HepG2 (cell line): Measurements from ENCODE around the gene KLF7. TPM values are rescaled to one million over a fixed set of nuclear protein-coding genes. Genes with fewer than 3 reads are reported as not detected.

ENCODE experiments used
- ATAC-seq: fragments of 200-7000 bp; cut with Tn5 transposase; 3 replicates; pipeline ENCODE4 v1.9.1; 2020; ENCODE audit warnings: mild to moderate bottlenecking, moderate library complexity
- BruUV-seq: library from RNA; stranded (reverse); fragments of 400-500 nt; replicated peaks from 2 replicates; lab custom pipeline; 2021; lab: Mats Ljungman, UMichigan
- CTCF ChIA-PET: fragments of 300-600 bp; formaldehyde crosslinking; extraction: SDS; loops from one replicate; lab custom pipeline; 2021; ENCODE audit warnings: low total read pairs, inconsistent platforms, low intra/inter-chr PET ratio; lab: Yijun Ruan, JAX
- POLR2A ChIA-PET: fragments of 350-600 bp; sonication (Branson Sonifier 250); formaldehyde crosslinking; loops from one replicate; lab custom pipeline; 2020; ENCODE audit warnings: antibody characterized with exemption, inconsistent platforms; lab: Yijun Ruan, JAX
- DNase-seq: peaks from one replicate; pipeline ENCODE4 v3.0.0-alpha.2; 2015; ENCODE audit warnings: low spot score
- FAIRE-seq: peaks from 3 replicates; lab custom pipeline; 2011; peaks lifted over from hg19 to GRCh38; lab: Jason Lieb, UNC
- H2AFZ ChIP-seq: one replicate; pipeline ENCODE4 v1.6.1; 2011; ENCODE audit warnings: low read length, inconsistent platforms
- H3K27ac ChIP-seq: fragments of 300-600 bp; 3 replicates; pipeline ENCODE4 v1.8.0; 2011; ENCODE audit warnings: mixed run types, mild to moderate bottlenecking, mixed read lengths, low read length, inconsistent platforms; ENCODE audit not compliant: insufficient read depth; ENCODE audit errors: extremely low read length
- H3K27me3 ChIP-seq, 2 experiments: fragments of 200-600 bp in 1 of 2; 2 replicates in 1 of 2; 3 replicates in 1 of 2; pipeline versions ENCODE4 v1.6.0 to v1.8.0; 2011; ENCODE audit warnings: low read length in 2 of 2, mild to moderate bottlenecking in 2 of 2, moderate library complexity in 2 of 2, inconsistent platforms in 1 of 2; ENCODE audit not compliant: insufficient read depth in 2 of 2, control insufficient read depth in 1 of 2
- H3K36me3 ChIP-seq, 2 experiments: fragments of 200-600 bp in 1 of 2; replicated peaks in 1 of 2; 2 replicates in 1 of 2; 3 replicates in 1 of 2; pipeline versions ENCODE4 v1.5.1 to v1.8.0; 2011; ENCODE audit warnings: low read length in 2 of 2, inconsistent platforms in 1 of 2; ENCODE audit not compliant: insufficient read depth in 2 of 2, control insufficient read depth in 1 of 2
- H3K4me1 ChIP-seq: 2 replicates; pipeline ENCODE4 v1.5.1; 2012; ENCODE audit warnings: low read length, inconsistent platforms; ENCODE audit not compliant: insufficient read depth
- H3K4me2 ChIP-seq: 2 replicates; pipeline ENCODE4 v1.6.0; 2011; ENCODE audit warnings: low read depth, low read length, inconsistent platforms
- H3K4me3 ChIP-seq, 3 experiments: fragments of 200-600 bp in 1 of 3; sonication (generic), shearing (Covaris generic) in 1 of 3; replicated peaks in 1 of 3; 2 replicates each; pipeline ENCODE4 v1.5.1; 2011 to 2016; ENCODE audit warnings: low read length in 3 of 3, inconsistent platforms in 2 of 3, low read depth in 2 of 3, mild to moderate bottlenecking in 2 of 3, control low read depth in 1 of 3, mixed read lengths in 1 of 3; ENCODE audit not compliant: insufficient read depth in 1 of 3
- H3K79me2 ChIP-seq: one replicate; pipeline ENCODE4 v1.6.1; 2011; ENCODE audit warnings: low read length, inconsistent platforms; ENCODE audit not compliant: insufficient read depth
- H3K9ac ChIP-seq: 2 replicates; pipeline ENCODE4 v1.6.0; 2011; ENCODE audit warnings: mild to moderate bottlenecking, low read depth, low read length, inconsistent platforms; ENCODE audit not compliant: insufficient read depth
- H3K9me3 ChIP-seq: 2 replicates; pipeline ENCODE4 v1.5.1; 2012; ENCODE audit warnings: mild to moderate bottlenecking, low read length
- H4K20me1 ChIP-seq: 2 replicates; pipeline ENCODE4 v1.6.0; 2011; ENCODE audit warnings: inconsistent platforms, mild to moderate bottlenecking, low read length, moderate library complexity; ENCODE audit not compliant: insufficient read depth
- ELK4 ChIP-seq: sonication (generic); formaldehyde crosslinking; IDR thresholded peaks from 2 replicates; pipeline ENCODE4 v1.9.0; 2021; ENCODE audit warnings: missing genetic modification reagents, borderline replicate concordance
- GMEB2 ChIP-seq: IDR thresholded peaks from 2 replicates; pipeline ENCODE4 v1.6.1; 2016; ENCODE audit warnings: missing biosample characterization, missing genetic modification reagents, low read depth
- HOXA3 ChIP-seq: sonication (generic); formaldehyde crosslinking; IDR thresholded peaks from 2 replicates; pipeline ENCODE4 v1.5.0; 2020; ENCODE audit warnings: missing genetic modification reagents
- IKZF5 ChIP-seq: IDR thresholded peaks from 2 replicates; pipeline ENCODE4 v1.6.1; 2018; ENCODE audit warnings: missing genetic modification reagents, mild to moderate bottlenecking, missing compliant biosample characterization
- KAT8 ChIP-seq: IDR thresholded peaks from 2 replicates; pipeline ENCODE4 v1.6.1; 2016; ENCODE audit warnings: missing genetic modification reagents, missing compliant biosample characterization
- MED13 ChIP-seq: sonication (generic); formaldehyde crosslinking; IDR thresholded peaks from 2 replicates; pipeline ENCODE4 v1.5.0; 2020; ENCODE audit warnings: missing genetic modification reagents
- MYNN ChIP-seq: sonication (generic); formaldehyde crosslinking; IDR thresholded peaks from 2 replicates; pipeline ENCODE4 v1.4.0; 2020; ENCODE audit warnings: mild to moderate bottlenecking, low read depth, missing genetic modification reagents
- NR0B2 ChIP-seq: sonication (generic); formaldehyde crosslinking; IDR thresholded peaks from 2 replicates; pipeline ENCODE4 v1.4.0; 2020; ENCODE audit warnings: mild to moderate bottlenecking, missing genetic modification reagents
- SUZ12 ChIP-seq: fragments of 150-350 bp; IDR thresholded peaks from 2 replicates; pipeline ENCODE4 v1.6.1; 2014; ENCODE audit warnings: low read depth, low read length
- THAP8 ChIP-seq: sonication (generic); formaldehyde crosslinking; IDR thresholded peaks from 2 replicates; pipeline ENCODE4 v1.5.1; 2020; ENCODE audit warnings: missing genetic modification reagents, mild to moderate bottlenecking, borderline replicate concordance
- YEATS2 ChIP-seq: sonication (generic); formaldehyde crosslinking; IDR thresholded peaks from 2 replicates; pipeline ENCODE4 v1.4.0; 2020; ENCODE audit warnings: missing genetic modification reagents, borderline replicate concordance
- ZBTB20 ChIP-seq: sonication (generic); formaldehyde crosslinking; IDR thresholded peaks from 2 replicates; pipeline ENCODE4 v1.8.1; 2023; ENCODE audit warnings: missing genetic modification reagents, low read depth, mild to moderate bottlenecking, borderline replicate concordance
- ZNF256 ChIP-seq: sonication (generic); formaldehyde crosslinking; conservative IDR thresholded peaks from 2 replicates; pipeline ENCODE4 v1.4.0; 2020; ENCODE audit warnings: missing genetic modification reagents
- ZNF354B ChIP-seq: sonication (generic); formaldehyde crosslinking; IDR thresholded peaks from 2 replicates; pipeline ENCODE4 v1.8.0; 2022; ENCODE audit warnings: mild to moderate bottlenecking, missing genetic modification reagents
- ZNF710 ChIP-seq: sonication (generic); formaldehyde crosslinking; IDR thresholded peaks from 2 replicates; pipeline ENCODE4 v1.5.0; 2020; ENCODE audit warnings: mild to moderate bottlenecking, missing genetic modification reagents, borderline replicate concordance
- WGBS: methylation state at CpG from one replicate; pipeline ENCODE4 v1.1.6; 2017; ENCODE audit warnings: low lambda C conversion rate; 5-methylcytosine and 5-hydroxymethylcytosine counted together
- in situ Hi-C: cut with HindIII; loops from 2 replicates; pipeline ENCODE4 v1.10.0; 2017; ENCODE audit warnings: low pct_unique_long_range_greater_than_20kb; ENCODE audit not compliant: extremely low pct_ligation_motif_present
- intact Hi-C: fragments of 100-400 bp; cut with micrococcal nuclease; formaldehyde crosslinking; loops from one replicate; pipeline ENCODE4 v1.10.0; 2022; ENCODE audit not compliant: unreplicated experiment
- polyA plus RNA-seq, 8 experiments: library from polyadenylated mRNA; depleted of rRNA in 3 of 8; stranded (reverse) in 7 of 8; unstranded in 1 of 8; fragments of >200 nt; fragmentation: Illumina TruSeq in 4 of 8; extraction: Trizol in 4 of 8; gene quantifications; 2 replicates each; pipeline versions ENCODE4 v1.2.1 to v1.2.3, GENCODE V29; 2011 to 2016; ENCODE audit warnings: low read depth in 4 of 8, missing spikeins in 1 of 8, mixed read lengths in 1 of 8; ENCODE audit not compliant: insufficient read depth in 1 of 8
- total RNA-seq, 5 experiments: library from RNA; depleted of rRNA; stranded (reverse); fragments of >200 nt; fragmentation: Illumina TruSeq; extraction: Trizol; gene quantifications; 2 replicates each; pipeline ENCODE4 v1.2.3, GENCODE V29; 2016; ENCODE audit warnings: low read depth in 1 of 5

KLF7 gene
- total and polyA plus RNA-seq, 2 of the 13 experiments (the other 11 are each of a cell fraction or from before 2014, with no cell fraction given), result 2.6 to 5.4 TPM

GRCh38 chr2:207123335-207123744, 42.4 kb downstream of the KLF7 start (continued):
- TF ChIP-seq GMEB2 (CRISPR knock-in tag), result no peak
- no peak for TF ChIP-seq ZBTB20 (CRISPR knock-in tag)

- CTCF ChIA-PET, result no interaction called here
- Histone ChIP-seq H3K4me1 (peaks cover 9% of the 10 kb centered on the region), H3K27ac (no peak overlapping the region), H3K27me3 (no peaks in the 10 kb centered on the region), H3K4me3 (no peak overlapping the region), H4K20me1 (no peaks in the 10 kb centered on the region), H2AFZ (no peak overlapping the region), H3K9me3 (no peaks in the 10 kb centered on the region), H3K79me2 (no peaks in the 10 kb centered on the region), H3K9ac (no peak overlapping the region), H3K4me2 (no peak overlapping the region), H3K36me3 (peaks cover 0 to 6% of the 10 kb centered on the region in 2 experiments; a peak in 1 of 5 replicates)
- DNase-seq (no peak), FAIRE-seq (no peak), ATAC-seq (no peak)
- intact Hi-C loops (no loop called here), in situ Hi-C loops (no loop called here)
- POLR2A ChIA-PET, result interaction anchor here (1.0 kb wide), 1 partner anchor 43 kb away, joined by 3 read pairs; the partner anchor contains the start of gene KLF7
- no TSS peak for BruUV-seq
- 94% methylated on average over 5 of the region's 5 CpGs for WGBS
- TF ChIP-seq YEATS2 (CRISPR knock-in tag) (no peak), ZNF710 (no peak), MED13 (CRISPR knock-in tag) (no peak), THAP8 (CRISPR knock-in tag) (no peak), NR0B2 (no peak), IKZF5 (no peak), MYNN (CRISPR knock-in tag) (no peak), ZNF256 (CRISPR knock-in tag) (no peak), KAT8 (CRISPR knock-in tag) (no peak), SUZ12 (no peak), ELK4 (CRISPR knock-in tag) (no peak), ZNF354B (no peak), HOXA3 (CRISPR knock-in tag) (no peak)
Measured at GRCh38 chr2:207122651-207123334, 43.0 kb downstream of the KLF7 start.
